GM21619 (cell line): ENCODE measurements around the gene DBNL.
A peak's percentile ranks its signal among the peaks of the same experiment; 100 is the strongest.

Experiments used
- ATAC-seq: cut with Tn5 transposase; IDR thresholded peaks from one replicate; pipeline ENCODE4 v1.9.1; 2021; ENCODE audit not compliant: unreplicated experiment

DBNL gene

GRCh38 chr7:44097064-44097932, 52.8 kb downstream of the DBNL start:
- peak; percentile 70 for ATAC-seq

GRCh38 chr7:44098092-44099068, 53.9 kb downstream of the DBNL start:
- no peak for ATAC-seq

DNA sequence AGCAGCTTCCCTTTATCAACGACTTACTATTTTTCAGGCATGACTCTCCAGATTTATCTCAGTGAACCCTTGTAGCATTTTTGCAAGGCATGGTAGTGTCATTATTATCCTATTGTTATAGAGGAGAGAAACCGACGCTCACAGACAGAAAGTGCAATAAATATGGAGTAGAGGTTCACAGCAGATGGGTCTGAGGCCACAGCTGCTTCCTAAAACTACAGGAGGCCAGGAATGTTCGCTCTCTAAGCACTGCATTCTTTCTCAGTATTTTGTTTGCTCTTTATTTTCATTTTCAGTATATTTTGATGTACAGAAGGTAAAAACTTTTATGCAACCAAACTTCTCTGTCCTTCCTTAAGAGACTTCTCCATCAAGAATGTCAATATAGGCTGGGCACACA, 55.2 kb downstream of the DBNL start:
- no peak for ATAC-seq

GRCh38 chr7:44100458-44101302, 56.2 kb downstream of the DBNL start:
- ATAC-seq, result no peak

DNA sequence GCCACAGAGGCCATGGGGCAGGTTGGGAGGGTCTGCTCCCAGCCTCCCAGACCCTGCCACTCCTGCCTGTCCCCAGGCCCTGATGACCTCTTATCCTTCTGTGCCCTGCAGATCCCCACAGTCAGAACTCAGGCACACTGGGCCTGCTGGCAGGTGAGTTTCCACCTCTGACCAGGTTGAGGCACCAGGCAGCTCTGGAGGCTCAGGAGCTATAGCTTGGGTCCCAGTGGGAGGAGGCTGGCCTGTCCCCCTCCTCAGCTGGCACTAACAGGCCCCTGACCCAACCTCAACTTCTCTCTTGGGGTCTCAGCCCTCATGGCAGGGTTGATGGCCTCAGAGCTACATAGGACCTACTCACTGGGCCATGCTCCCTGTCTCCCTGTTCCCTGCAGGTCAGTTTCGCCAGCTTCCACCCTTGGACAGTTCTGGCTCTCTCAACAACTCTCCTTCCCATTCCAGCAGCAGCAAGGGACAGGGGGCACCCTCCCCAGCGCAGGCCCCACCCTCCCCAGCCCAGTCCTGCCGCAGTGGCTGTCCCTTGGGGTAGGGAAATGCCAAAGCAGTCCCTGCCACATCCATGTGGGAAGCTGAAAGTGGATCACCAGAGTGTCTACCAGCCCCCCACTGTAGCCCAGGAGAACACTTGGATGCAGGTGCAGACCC, 56.9 kb downstream of the DBNL start:
- ATAC-seq, result no peak

GRCh38 chr7:44101966-44102845, 57.7 kb downstream of the DBNL start:
- no peak for ATAC-seq

- ATAC-seq, result no peak
These were observed 58.5 kb downstream of the DBNL start for GRCh38 chr7:44102846-44103565.

DNA sequence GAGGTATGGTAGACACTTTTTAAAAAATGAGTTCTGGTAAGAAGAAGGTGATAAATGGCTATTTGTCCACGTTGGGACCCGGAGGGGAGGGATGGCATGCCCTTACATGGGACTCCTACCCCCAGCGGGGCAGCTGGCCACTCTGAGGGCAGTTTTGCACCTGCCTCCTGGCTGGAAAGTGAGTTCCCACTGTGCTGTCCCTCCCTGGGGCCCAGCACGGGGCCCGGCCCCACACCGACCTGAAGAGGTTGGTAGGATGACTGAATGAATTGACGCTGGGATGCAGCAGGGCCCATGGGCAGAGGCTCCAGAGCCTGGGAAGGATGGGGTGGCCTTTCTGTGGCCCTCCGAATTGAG, 59.0 kb downstream of the DBNL start:
- no peak for ATAC-seq

DNA sequence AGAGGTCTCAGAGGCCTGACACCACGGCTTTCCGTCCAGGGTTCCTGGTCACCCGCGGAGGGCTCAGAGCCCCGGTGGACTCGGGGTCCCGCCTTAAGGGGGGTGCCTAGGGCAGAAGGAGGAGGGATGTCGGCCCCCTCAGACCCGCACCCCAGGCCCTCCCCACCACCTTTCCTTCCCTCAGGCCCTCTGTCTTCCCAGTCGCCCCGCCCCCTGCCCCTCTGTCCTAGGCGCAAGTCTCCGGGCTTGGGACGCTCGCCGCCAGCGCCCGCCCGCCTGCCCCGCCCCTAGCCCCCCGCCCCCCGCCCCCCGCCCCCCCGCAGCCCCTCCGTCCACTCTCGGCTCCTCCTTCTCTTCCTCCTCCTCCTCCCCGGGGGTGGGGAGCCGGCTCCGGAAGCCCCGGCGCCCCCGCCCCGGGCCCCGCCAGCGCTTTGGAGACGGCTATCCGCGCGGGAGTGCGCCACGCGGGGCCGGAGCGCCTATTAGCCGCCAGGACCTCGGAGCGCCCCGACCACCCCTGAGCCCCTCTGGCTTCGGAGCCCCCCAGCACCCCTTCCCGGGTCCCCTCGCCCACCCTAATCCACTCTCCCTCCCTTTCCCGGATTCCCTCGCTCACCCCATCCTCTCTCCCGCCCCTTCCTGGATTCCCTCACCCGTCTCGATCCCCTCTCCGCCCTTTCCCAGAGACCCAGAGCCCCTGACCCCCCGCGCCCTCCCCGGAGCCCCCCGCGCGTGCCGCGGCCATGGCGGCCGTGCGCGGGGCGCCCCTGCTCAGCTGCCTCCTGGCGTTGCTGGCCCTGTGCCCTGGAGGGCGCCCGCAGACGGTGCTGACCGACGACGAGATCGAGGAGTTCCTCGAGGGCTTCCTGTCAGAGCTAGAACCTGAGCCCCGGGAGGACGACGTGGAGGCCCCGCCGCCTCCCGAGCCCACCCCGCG, 59.7 kb downstream of the DBNL start, which contains the start of gene AEBP1:
TSS of gene AEBP1 (plus strand) at position 423 of the 937 bp plus-strand sequence. CDS start at position 744, 321 bp downstream.
- no peak for ATAC-seq

DNA sequence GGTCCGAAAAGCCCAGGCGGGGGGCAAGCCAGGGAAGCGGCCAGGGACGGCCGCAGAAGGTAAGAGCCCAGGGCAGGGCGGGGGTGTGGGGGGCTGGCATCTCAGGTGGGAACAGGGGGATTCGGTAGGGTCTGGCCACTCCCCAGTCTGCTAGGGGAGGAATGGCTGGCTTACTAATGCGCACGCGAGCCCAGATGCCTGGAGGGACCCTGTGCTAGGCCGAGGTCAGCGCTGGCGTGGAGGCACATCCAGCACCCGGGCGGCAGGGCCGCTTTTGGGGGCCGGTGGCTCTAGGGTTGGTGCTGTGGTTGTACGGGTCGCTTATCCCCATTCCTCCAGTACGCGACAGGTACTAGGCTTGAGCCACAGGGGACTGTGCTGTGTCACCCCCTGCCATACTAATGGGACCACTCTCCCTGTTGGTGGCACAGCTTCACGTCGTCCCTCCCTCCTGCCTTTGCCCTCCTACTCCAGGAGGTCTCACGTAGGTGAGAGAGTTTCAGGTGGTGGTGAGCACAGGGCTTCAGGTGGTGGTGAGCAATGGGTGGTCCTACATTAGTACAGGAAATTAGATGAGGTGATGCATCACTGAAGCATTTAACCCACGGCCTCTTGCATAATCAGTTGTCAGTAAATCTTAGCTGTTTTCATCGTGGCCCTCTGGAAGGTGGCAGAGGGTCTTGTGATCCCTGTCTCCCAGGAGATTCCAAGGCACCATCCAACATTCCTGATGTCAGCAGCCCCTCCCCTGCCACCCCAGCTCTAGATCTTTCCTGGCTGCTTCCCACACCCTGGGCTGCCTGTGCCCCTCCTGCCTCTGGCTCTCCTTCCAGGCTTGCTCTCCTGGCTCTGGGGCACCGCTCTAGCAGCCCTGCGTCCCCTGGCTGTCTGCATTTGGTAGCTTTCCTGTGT, 60.6 kb downstream of the DBNL start:
- no peak for ATAC-seq

- ATAC-seq, result no peak
These were observed 61.3 kb downstream of the DBNL start for GRCh38 chr7:44105832-44106231.

- ATAC-seq, result no peak
These were observed 62.0 kb downstream of the DBNL start for GRCh38 chr7:44106311-44107065.

- ATAC-seq, result no peak
These were observed 62.8 kb downstream of the DBNL start for GRCh38 chr7:44107116-44107960.

DNA sequence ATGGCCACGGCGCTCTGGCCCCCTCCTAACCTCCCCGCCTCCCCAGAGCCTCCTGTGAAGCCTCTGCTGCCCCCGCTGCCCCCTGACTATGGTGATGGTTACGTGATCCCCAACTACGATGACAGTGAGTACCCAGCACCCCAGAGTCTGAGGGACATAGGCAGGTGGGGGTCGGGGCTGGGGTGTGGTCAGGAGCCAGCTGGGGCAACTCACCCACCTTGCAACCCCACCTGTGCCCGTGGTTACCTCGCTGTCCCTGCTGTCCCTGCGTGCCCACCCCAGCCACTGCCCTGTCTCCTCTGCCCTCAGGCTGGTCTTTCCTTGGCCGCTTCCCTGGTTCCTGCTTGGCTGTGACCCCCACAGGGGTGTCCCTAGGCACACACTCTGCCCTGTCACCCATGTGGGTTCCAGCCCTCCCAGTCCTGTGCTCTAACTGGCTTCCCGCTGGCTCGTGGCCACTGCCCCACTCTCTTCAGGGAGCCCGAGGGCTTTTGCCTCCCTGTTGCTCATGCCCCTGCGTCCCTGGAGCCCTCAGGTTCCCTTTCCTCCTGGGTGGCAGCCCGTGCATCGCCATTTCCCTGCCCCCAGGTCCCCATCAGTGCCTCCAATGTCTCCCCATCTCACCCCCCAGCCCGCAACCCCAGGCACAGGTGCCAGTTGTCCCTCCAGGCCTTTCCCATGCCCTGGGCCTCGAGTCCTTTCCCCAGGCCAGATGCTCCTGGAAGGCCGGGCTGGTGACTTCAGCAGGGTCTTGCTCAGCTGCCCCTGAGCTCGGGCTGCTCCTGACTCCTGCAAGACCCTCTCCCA, 63.7 kb downstream of the DBNL start:
- ATAC-seq, result no peak
